ENCODE results near the gene GRIK2. TPM values are rescaled to one million over a fixed set of nuclear protein-coding genes. Genes with fewer than 3 reads are reported as not detected.
A peak's percentile ranks its signal among the peaks of the same experiment; 100 is the strongest.

Gene GRIK2
- total and polyA plus RNA-seq, 7 donors, result 0.03 to 2.9 (median 0.53) TPM; not detected in 1

DNA sequence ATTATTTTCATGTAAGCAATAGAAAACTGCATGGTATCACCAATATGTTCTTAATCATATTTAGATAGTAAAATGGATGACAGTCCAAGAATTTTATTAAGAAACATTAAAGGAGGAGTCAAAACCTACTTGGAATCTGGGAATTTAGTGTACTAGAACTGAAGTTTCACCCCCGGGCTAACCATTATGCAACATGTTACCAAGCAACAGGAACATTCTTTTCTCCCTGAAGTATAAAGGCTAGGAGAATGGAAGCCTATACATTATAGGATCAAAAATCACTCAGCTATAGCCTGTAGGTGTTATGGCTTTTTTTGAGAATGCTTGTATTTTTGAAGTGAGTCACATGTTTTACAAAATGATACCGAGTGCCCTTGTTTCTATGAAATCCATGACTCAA, 538.3 kb downstream of the GRIK2 start:
- ATAC-seq (no peak), DNase-seq (no peak)
- 69 to 85% (median 83%) methylated on average over 2 of the region's 2 CpGs for WGBS, 3 donors
- TF ChIP-seq, protein P1, sequence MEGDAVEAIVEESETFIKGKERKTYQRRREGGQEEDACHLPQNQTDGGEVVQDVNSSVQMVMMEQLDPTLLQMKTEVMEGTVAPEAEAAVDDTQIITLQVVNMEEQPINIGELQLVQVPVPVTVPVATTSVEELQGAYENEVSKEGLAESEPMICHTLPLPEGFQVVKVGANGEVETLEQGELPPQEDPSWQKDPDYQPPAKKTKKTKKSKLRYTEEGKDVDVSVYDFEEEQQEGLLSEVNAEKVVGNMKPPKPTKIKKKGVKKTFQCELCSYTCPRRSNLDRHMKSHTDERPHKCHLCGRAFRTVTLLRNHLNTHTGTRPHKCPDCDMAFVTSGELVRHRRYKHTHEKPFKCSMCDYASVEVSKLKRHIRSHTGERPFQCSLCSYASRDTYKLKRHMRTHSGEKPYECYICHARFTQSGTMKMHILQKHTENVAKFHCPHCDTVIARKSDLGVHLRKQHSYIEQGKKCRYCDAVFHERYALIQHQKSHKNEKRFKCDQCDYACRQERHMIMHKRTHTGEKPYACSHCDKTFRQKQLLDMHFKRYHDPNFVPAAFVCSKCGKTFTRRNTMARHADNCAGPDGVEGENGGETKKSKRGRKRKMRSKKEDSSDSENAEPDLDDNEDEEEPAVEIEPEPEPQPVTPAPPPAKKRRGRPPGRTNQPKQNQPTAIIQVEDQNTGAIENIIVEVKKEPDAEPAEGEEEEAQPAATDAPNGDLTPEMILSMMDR (IDR thresholded peaks at IDR 0.05), result no peak
- intact Hi-C loops (cut with DNase I), result no loop called here
- H3K4me1 ChIP-seq, result no peaks in the 10 kb centered on the region
- H3K9me3 ChIP-seq, result no peaks in the 10 kb centered on the region
- no peak overlapping the region for H3K4me3 ChIP-seq
- H3K36me3 ChIP-seq (ENCODE audit: insufficient read depth in 1 of 2, low read depth in 1 of 2), result no peaks in the 10 kb centered on the region
- H3K27ac ChIP-seq, result no peak overlapping the region
- H3K27me3 ChIP-seq (ENCODE audit: insufficient read depth in 3 of 3, low read length in 2 of 3), result no peaks in the 10 kb centered on the region

DNA sequence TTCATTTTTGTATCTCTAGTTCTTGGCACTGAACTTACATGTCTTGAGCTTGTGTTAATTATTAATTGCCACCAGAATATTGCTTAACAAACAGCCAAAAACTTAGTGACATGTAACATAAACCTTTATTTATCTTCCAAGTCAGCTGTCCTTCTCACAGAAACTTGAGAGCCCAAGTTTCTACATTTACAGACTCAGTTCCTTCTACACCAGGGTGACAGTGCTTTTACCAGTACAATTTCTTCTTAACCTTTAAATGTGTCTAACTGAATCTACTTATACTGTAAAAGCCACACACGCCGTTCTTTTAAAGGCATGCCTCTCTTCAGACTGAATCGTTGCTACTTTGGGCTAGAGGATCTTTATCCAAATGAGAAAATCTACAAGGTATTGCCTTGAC, 539.2 kb downstream of the GRIK2 start:
- Histone ChIP-seq H3K9me3 (no peaks in the 10 kb centered on the region), H3K4me3 (peak overlapping the region; percentile 33), H3K36me3 (ENCODE audit: insufficient read depth in 1 of 2, low read depth in 1 of 2) (no peaks in the 10 kb centered on the region), H3K4me1 (no peaks in the 10 kb centered on the region), H3K27me3 (ENCODE audit: insufficient read depth in 3 of 3, low read length in 2 of 3) (no peaks in the 10 kb centered on the region), H3K27ac (no peak overlapping the region)
- 55 to 73% (median 66%) methylated on average over 3 of the region's 3 CpGs for WGBS, 3 donors
- intact Hi-C loops (cut with DNase I), result no loop called here
- DNase-seq (no peak), ATAC-seq (peak in 1 of 4 donors; percentile 65)
- TF ChIP-seq, protein P1 (IDR thresholded peaks at IDR 0.05), result no peak

DNA sequence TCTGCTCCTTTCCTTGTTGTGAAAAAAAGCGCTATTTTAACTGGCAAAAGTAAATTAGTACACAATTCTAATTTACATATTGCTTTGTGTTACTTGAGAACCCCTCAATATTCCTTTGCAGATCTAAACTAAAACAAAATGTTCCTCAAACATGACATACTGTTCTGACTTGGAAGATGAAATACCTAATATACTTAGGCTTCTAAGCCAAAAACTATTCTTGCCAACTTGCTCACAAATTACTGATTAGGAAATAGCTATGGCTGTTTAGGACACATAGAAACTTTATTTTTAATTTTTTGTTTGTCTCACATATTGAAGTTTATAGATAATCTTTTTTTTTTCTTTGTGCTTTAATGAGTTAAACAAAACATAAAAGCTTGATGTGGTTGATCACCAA, 542.2 kb downstream of the GRIK2 start:
- Histone ChIP-seq H3K27me3 (ENCODE audit: insufficient read depth in 3 of 3, low read length in 2 of 3) (no peaks in the 10 kb centered on the region), H3K9me3 (no peaks in the 10 kb centered on the region), H3K36me3 (ENCODE audit: insufficient read depth in 1 of 2, low read depth in 1 of 2) (no peaks in the 10 kb centered on the region), H3K27ac (no peak overlapping the region), H3K4me1 (no peaks in the 10 kb centered on the region), H3K4me3 (no peak overlapping the region)
- TF ChIP-seq, protein P1 (IDR thresholded peaks at IDR 0.05), result no peak
- ATAC-seq (peak in 1 of 4 donors; percentile 50), DNase-seq (no peak)
- WGBS, 3 donors, result 79 to 88% (median 88%) methylated on average over 1 of the region's 1 CpG
- intact Hi-C loops (cut with DNase I), result no loop called here

DNA sequence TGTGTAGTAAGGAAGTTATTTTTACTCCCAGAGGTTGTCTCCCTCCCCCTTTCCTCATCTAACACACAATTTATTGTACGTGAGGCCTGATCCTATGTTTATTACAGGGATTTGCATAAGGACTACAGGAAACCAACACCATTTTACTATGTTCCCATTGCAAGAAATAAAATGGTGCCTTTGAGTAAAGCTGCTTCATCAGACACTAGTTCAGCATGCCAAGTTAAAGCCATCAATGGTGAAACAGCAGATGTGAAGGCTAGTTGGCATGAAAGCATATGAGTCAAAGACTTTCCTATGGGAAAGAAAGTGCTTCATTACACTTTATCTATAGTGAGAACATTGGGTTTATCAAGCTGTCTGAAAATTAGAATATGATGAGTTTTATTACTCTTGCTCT, 543.0 kb downstream of the GRIK2 start:
- peak in 1 of 4 donors; percentile 22 for ATAC-seq
- TF ChIP-seq, protein P1 (IDR thresholded peaks at IDR 0.05), result no peak

DNA sequence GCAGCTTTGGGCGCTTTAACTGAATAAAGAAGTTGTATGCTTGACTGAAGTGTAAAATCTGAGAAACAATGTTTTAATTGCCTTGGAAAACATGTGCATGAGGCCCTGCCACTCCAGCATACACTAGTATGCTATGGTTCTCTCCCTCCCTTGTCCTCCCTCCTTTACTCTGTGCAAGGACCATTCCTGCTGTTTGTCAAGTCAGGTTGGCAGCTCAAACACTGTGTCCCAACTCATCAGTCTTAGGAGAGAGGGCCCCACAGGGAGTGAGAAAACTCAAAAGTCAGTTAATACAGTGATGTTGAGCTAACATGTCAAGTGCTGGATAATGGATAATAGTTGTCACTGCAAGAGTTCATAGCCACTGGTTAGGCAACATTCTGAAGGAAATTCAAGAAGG, 543.6 kb downstream of the GRIK2 start:
- Histone ChIP-seq H3K4me1 (no peaks in the 10 kb centered on the region), H3K36me3 (ENCODE audit: insufficient read depth in 1 of 2, low read depth in 1 of 2) (no peaks in the 10 kb centered on the region), H3K27me3 (ENCODE audit: insufficient read depth in 3 of 3, low read length in 2 of 3) (no peaks in the 10 kb centered on the region), H3K27ac (no peak overlapping the region), H3K9me3 (no peaks in the 10 kb centered on the region), H3K4me3 (no peak overlapping the region)
- TF ChIP-seq, protein P1 (IDR thresholded peaks at IDR 0.05), result no peak
- no peak for ATAC-seq
- intact Hi-C loops (cut with DNase I), result no loop called here
- no peak for DNase-seq
- 85 to 97% (median 94%) methylated on average over 1 of the region's 1 CpG for WGBS, 3 donors

More for the DNA sequence above, 543.0 kb downstream of the GRIK2 start:
- no peak for DNase-seq
- intact Hi-C loops (cut with DNase I), result no loop called here
- Histone ChIP-seq H3K9me3 (no peaks in the 10 kb centered on the region), H3K27ac (no peak overlapping the region), H3K27me3 (ENCODE audit: insufficient read depth in 3 of 3, low read length in 2 of 3) (no peaks in the 10 kb centered on the region), H3K4me1 (no peaks in the 10 kb centered on the region), H3K36me3 (ENCODE audit: insufficient read depth in 1 of 2, low read depth in 1 of 2) (no peaks in the 10 kb centered on the region), H3K4me3 (no peak overlapping the region)
- 50 to 64% (median 57%) methylated on average over 1 of the region's 1 CpG for WGBS, 3 donors

All from psoas muscle (tissue), 8 donors.